GM12891 (cell line): ENCODE measurements around the gene SPRR2E.

Source experiments
- PAX5 ChIP-seq: IDR thresholded peaks from 2 replicates; pipeline ENCODE4 v1.6.1; 2011; ENCODE audit warnings: low read length, moderate library complexity, mild to moderate bottlenecking; ENCODE audit not compliant: insufficient read depth, severe bottlenecking
- POLR2A ChIP-seq: IDR thresholded peaks from 2 replicates; pipeline ENCODE4 v1.6.1; 2011; ENCODE audit warnings: low read depth, low read length, control low read depth
- POLR2AphosphoS5 ChIP-seq: IDR thresholded peaks from 2 replicates; pipeline ENCODE4 v1.6.1; 2011; ENCODE audit warnings: low read depth, low read length, control low read depth
- TAF1 ChIP-seq: IDR thresholded peaks from 2 replicates; pipeline ENCODE4 v1.6.1; 2011; ENCODE audit warnings: low read depth, low read length, control low read depth

GRCh38 chr1:153081736-153082135, 12.6 kb downstream of the SPRR2E start:
- TF ChIP-seq POLR2A (no peak), POLR2AphosphoS5 (no peak), PAX5 (no peak), TAF1 (no peak)
